ENCODE results near the gene GABARAPL2.
"Not testable (repeated sequence)": the region's sequence is repeated elsewhere in the genome, so short reads cannot be mapped to it uniquely, and the experiment has no call there.

Gene GABARAPL2

GRCh38 chr16:75566040-75566757, at the start of gene GABARAPL2:
TSS of gene GABARAPL2 (plus strand) at chr16:75566379. CDS start at chr16:75566487, 108 bp downstream.
- DNase-seq (ENCODE audit: low spot score) = peak; percentile 89

GRCh38 chr16:75519175-75519574, 47.0 kb upstream of the GABARAPL2 start:
- DNase-seq (ENCODE audit: low spot score) = no peak

- DNase-seq (ENCODE audit: low spot score) = no peak
Observed at GRCh38 chr16:75526032-75526790, 40.0 kb upstream of the GABARAPL2 start.

GRCh38 chr16:75527825-75528299, 38.3 kb upstream of the GABARAPL2 start:
- DNase-seq (ENCODE audit: low spot score) = no peak

GRCh38 chr16:75529056-75529905, 36.9 kb upstream of the GABARAPL2 start:
- no peak for DNase-seq (ENCODE audit: low spot score)

- no peak for DNase-seq (ENCODE audit: low spot score)
Observed at GRCh38 chr16:75529959-75530358, 36.2 kb upstream of the GABARAPL2 start.

GRCh38 chr16:75532142-75532765, 33.9 kb upstream of the GABARAPL2 start:
- no peak for DNase-seq (ENCODE audit: low spot score)

GRCh38 chr16:75532791-75533190, 33.4 kb upstream of the GABARAPL2 start:
- DNase-seq (ENCODE audit: low spot score) = no peak

- DNase-seq (ENCODE audit: low spot score) = no peak
Observed at GRCh38 chr16:75534560-75535205, 31.5 kb upstream of the GABARAPL2 start.

GRCh38 chr16:75535211-75535843, 30.9 kb upstream of the GABARAPL2 start:
- no peak for DNase-seq (ENCODE audit: low spot score)

GRCh38 chr16:75535901-75536300, 30.3 kb upstream of the GABARAPL2 start, which contains the start of gene CHST5:
TSS of gene CHST5 (minus strand) at chr16:75536108. CDS start at chr16:75530384, 5,724 bp downstream.
- DNase-seq (ENCODE audit: low spot score) = no peak

- no peak for DNase-seq (ENCODE audit: low spot score)
Observed at GRCh38 chr16:75537776-75538175, 28.4 kb upstream of the GABARAPL2 start.

- DNase-seq (ENCODE audit: low spot score) = not testable (repeated sequence)
Observed at GRCh38 chr16:75538882-75539565, 27.2 kb upstream of the GABARAPL2 start.

- no peak for DNase-seq (ENCODE audit: low spot score)
Observed at GRCh38 chr16:75541236-75541635, 24.9 kb upstream of the GABARAPL2 start.

- DNase-seq (ENCODE audit: low spot score) = not testable (repeated sequence)
Observed at GRCh38 chr16:75542462-75542861, 23.7 kb upstream of the GABARAPL2 start.

GRCh38 chr16:75545879-75546278, 20.3 kb upstream of the GABARAPL2 start:
- DNase-seq (ENCODE audit: low spot score) = not testable (repeated sequence)

- DNase-seq (ENCODE audit: low spot score) = no peak
Observed at GRCh38 chr16:75546293-75546692, 19.9 kb upstream of the GABARAPL2 start.

GRCh38 chr16:75548456-75548855, 17.7 kb upstream of the GABARAPL2 start:
- not testable (repeated sequence) for DNase-seq (ENCODE audit: low spot score)

- DNase-seq (ENCODE audit: low spot score) = peak; percentile 39
Observed at GRCh38 chr16:75550211-75550662, 15.9 kb upstream of the GABARAPL2 start.

GRCh38 chr16:75552951-75553350, 13.2 kb upstream of the GABARAPL2 start:
- no peak for DNase-seq (ENCODE audit: low spot score)

All from activated CD4-positive, alpha-beta T cell treated with anti-CD3 and anti-CD28 coated beads, Interleukin-2, Interleukin-4, amounts not matched to agents 100 ng/mL and 50 ng/mL, durations not matched to agents 16 hours and 8 hours (primary cell).